T-helper 22 cell (primary cell): ENCODE measurements around the gene ZGPAT.
A peak's percentile ranks its signal among the peaks of the same experiment; 100 is the strongest.
"Not testable (repeated sequence)": the region's sequence is repeated elsewhere in the genome, so short reads cannot be mapped to it uniquely, and the experiment has no call there.

Experiments used
- DNase-seq: peaks from one replicate; pipeline ENCODE4 v3.0.0-alpha.2; 2020; ENCODE audit warnings: low read depth

Gene ZGPAT

GRCh38 chr20:63707558-63708300 lies at the start of gene ZGPAT, which contains the start of gene ARFRP1:
Gene ZGPAT (plus strand): TSS chr20:63708039. CDS start chr20:63708581, 542 bp downstream.
Gene ARFRP1 (minus strand): TSS chr20:63707976. CDS start chr20:63707091, 885 bp downstream.
- DNase-seq = peak; percentile 80

GRCh38 chr20:63658749-63659187 lies 49.1 kb upstream of the ZGPAT start:
- no peak for DNase-seq

- no peak for DNase-seq
Measured at GRCh38 chr20:63659370-63659769, 48.5 kb upstream of the ZGPAT start.

GRCh38 chr20:63660174-63660573 lies 47.7 kb upstream of the ZGPAT start:
- not testable (repeated sequence) for DNase-seq

- no peak for DNase-seq
Measured at GRCh38 chr20:63660622-63661021, 47.2 kb upstream of the ZGPAT start.

- no peak for DNase-seq
Measured at GRCh38 chr20:63661108-63661507, 46.7 kb upstream of the ZGPAT start.

GRCh38 chr20:63661959-63662812 lies 45.7 kb upstream of the ZGPAT start:
- DNase-seq = no peak

- DNase-seq = no peak
Measured at GRCh38 chr20:63662813-63663189, 45.0 kb upstream of the ZGPAT start.

- no peak for DNase-seq
Measured at GRCh38 chr20:63663332-63664066, 44.3 kb upstream of the ZGPAT start.

GRCh38 chr20:63664143-63664851 lies 43.5 kb upstream of the ZGPAT start:
- DNase-seq = no peak

GRCh38 chr20:63664861-63665594 lies 42.8 kb upstream of the ZGPAT start:
- DNase-seq = no peak

- DNase-seq = no peak
Measured at GRCh38 chr20:63665708-63666107, 42.1 kb upstream of the ZGPAT start.

- no peak for DNase-seq
Measured at GRCh38 chr20:63667858-63668257, 40.0 kb upstream of the ZGPAT start.

GRCh38 chr20:63668351-63668750 lies 39.5 kb upstream of the ZGPAT start:
- no peak for DNase-seq

GRCh38 chr20:63671695-63672094 lies 36.1 kb upstream of the ZGPAT start:
- DNase-seq = not testable (repeated sequence)

- no peak for DNase-seq
Measured at GRCh38 chr20:63672666-63673065, 35.2 kb upstream of the ZGPAT start.

- no peak for DNase-seq
Measured at GRCh38 chr20:63673951-63674350, 33.9 kb upstream of the ZGPAT start.

GRCh38 chr20:63675681-63676368 lies 32.0 kb upstream of the ZGPAT start:
- no peak for DNase-seq

- DNase-seq = no peak
Measured at GRCh38 chr20:63678071-63678470, 29.8 kb upstream of the ZGPAT start.
